ENCODE measurements around the gene TOMT.

DNA sequence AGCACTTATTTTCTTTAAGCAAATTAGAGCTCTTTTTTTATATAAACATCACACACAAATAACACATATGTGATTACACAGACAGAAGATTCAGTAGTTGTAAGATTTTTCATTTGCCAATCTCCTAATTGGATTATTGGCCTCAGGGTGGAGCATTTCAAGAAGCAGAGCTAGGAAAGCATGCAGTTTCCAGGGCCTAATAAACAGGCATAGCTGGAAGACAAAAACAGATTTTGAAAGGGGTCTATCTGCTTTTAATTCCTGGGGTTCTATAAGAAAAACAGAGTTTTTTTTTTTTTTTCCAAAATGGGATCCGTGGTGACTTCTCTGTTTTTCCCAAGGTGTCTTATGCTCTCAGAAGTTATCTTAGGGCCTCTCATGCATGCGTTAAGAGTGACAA, 22.2 kb downstream of the TOMT start:
- TF ChIP-seq, protein P1, sequence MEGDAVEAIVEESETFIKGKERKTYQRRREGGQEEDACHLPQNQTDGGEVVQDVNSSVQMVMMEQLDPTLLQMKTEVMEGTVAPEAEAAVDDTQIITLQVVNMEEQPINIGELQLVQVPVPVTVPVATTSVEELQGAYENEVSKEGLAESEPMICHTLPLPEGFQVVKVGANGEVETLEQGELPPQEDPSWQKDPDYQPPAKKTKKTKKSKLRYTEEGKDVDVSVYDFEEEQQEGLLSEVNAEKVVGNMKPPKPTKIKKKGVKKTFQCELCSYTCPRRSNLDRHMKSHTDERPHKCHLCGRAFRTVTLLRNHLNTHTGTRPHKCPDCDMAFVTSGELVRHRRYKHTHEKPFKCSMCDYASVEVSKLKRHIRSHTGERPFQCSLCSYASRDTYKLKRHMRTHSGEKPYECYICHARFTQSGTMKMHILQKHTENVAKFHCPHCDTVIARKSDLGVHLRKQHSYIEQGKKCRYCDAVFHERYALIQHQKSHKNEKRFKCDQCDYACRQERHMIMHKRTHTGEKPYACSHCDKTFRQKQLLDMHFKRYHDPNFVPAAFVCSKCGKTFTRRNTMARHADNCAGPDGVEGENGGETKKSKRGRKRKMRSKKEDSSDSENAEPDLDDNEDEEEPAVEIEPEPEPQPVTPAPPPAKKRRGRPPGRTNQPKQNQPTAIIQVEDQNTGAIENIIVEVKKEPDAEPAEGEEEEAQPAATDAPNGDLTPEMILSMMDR (conservative IDR thresholded peaks at IDR 0.05; ENCODE audit: low read length): 0 out of 2 replicates have a peak, but pooled peaks have one; percentile 11
- TF ChIP-seq EZH2phosphoT487 (IDR thresholded peaks at IDR 0.05; ENCODE audit: borderline replicate concordance, low read depth, low read length): no peak

Data from OCI-LY7 (cell line).